HEK293 (cell line): ENCODE data around the gene LHX4.

Experiments used
- CTCF ChIA-PET: fragments of 350-600 bp; formaldehyde crosslinking; extraction: SDS; loops from one replicate; lab custom pipeline; 2021; ENCODE audit warnings: antibody characterized with exemption; lab: Yijun Ruan, JAX
- POLR2A ChIA-PET: fragments of 300-600 bp; formaldehyde crosslinking; extraction: SDS; loops from one replicate; lab custom pipeline; 2020; ENCODE audit warnings: antibody characterized with exemption, inconsistent platforms; lab: Yijun Ruan, JAX
- H3K27ac ChIP-seq: fragments of 200-500 bp; sonication (Bioruptor generic); 2 replicates; pipeline ENCODE4 v1.5.1; 2014; ENCODE audit warnings: low read depth, low read length, control low read depth, inconsistent platforms; ENCODE audit errors: extremely low read depth
- H3K36me3 ChIP-seq, 2 experiments: fragments of 200-500 bp in 1 of 2; sonication (Bioruptor generic) in 1 of 2; 1 replicate in 1 of 2; 2 replicates in 1 of 2; pipeline ENCODE4 v1.5.1; 2014 to 2017; ENCODE audit warnings: inconsistent platforms in 2 of 2, low read length in 2 of 2; ENCODE audit not compliant: control insufficient read depth in 2 of 2, insufficient read depth in 1 of 2
- H3K4me1 ChIP-seq: fragments of 200-500 bp; sonication (Bioruptor generic); 2 replicates; pipeline ENCODE4 v1.5.1; 2014; ENCODE audit warnings: mild to moderate bottlenecking, low read length, inconsistent platforms; ENCODE audit not compliant: control insufficient read depth, insufficient read depth
- H3K4me3 ChIP-seq: 2 replicates; pipeline ENCODE4 v1.5.1; 2011; ENCODE audit warnings: low read depth, mild to moderate bottlenecking, control low read depth, low read length, moderate library complexity
- H3K9me3 ChIP-seq: fragments of 200-500 bp; sonication (Bioruptor generic); 2 replicates; pipeline ENCODE4 v1.5.1; 2014; ENCODE audit warnings: low read depth, low read length, inconsistent platforms; ENCODE audit not compliant: control insufficient read depth, insufficient read depth
- KLF9 ChIP-seq: fragments of 450-650 bp; formaldehyde crosslinking; IDR thresholded peaks from 2 replicates; pipeline ENCODE4 v1.5.1; 2016; ENCODE audit warnings: missing biosample characterization, missing genetic modification characterization, low read depth
- MZF1 ChIP-seq: fragments of 450-650 bp; formaldehyde crosslinking; IDR thresholded peaks from 2 replicates; pipeline ENCODE4 v1.5.1; 2017; ENCODE audit warnings: missing biosample characterization, missing genetic modification characterization, borderline replicate concordance
- RBAK ChIP-seq: fragments of 450-650 bp; formaldehyde crosslinking; IDR thresholded peaks from 2 replicates; pipeline ENCODE4 v1.5.1; 2016; ENCODE audit warnings: missing biosample characterization, missing genetic modification characterization
- ZIC2 ChIP-seq: fragments of 450-650 bp; formaldehyde crosslinking; IDR thresholded peaks from 2 replicates; pipeline ENCODE4 v1.5.1; 2016; ENCODE audit warnings: missing biosample characterization, missing genetic modification characterization
- ZNF266 ChIP-seq: fragments of 450-650 bp; formaldehyde crosslinking; IDR thresholded peaks from 2 replicates; pipeline ENCODE4 v1.5.1; 2016; ENCODE audit warnings: missing biosample characterization, missing genetic modification characterization, low read depth
- ZNF335 ChIP-seq: fragments of 450-650 bp; formaldehyde crosslinking; conservative IDR thresholded peaks from 2 replicates; pipeline ENCODE4 v1.5.1; 2016; ENCODE audit warnings: missing biosample characterization, missing genetic modification characterization
- ZNF341 ChIP-seq: fragments of 450-650 bp; formaldehyde crosslinking; IDR thresholded peaks from 2 replicates; pipeline ENCODE4; 2016; ENCODE audit warnings: low read depth, missing biosample characterization, missing genetic modification characterization
- ZNF37A ChIP-seq: fragments of 450-650 bp; IDR thresholded peaks from 2 replicates; pipeline ENCODE4 v1.5.1; 2018; ENCODE audit warnings: missing biosample characterization, missing genetic modification characterization
- ZNF433 ChIP-seq: fragments of 450-650 bp; formaldehyde crosslinking; IDR thresholded peaks from 2 replicates; pipeline ENCODE4 v1.5.1; 2016; ENCODE audit warnings: missing biosample characterization, missing genetic modification characterization, low read depth
- ZNF514 ChIP-seq: fragments of 450-650 bp; formaldehyde crosslinking; IDR thresholded peaks from 2 replicates; pipeline ENCODE4 v1.5.1; 2016; ENCODE audit warnings: missing biosample characterization, missing genetic modification characterization
- ZNF548 ChIP-seq: fragments of 450-650 bp; formaldehyde crosslinking; IDR thresholded peaks from 2 replicates; pipeline ENCODE4 v1.5.1; 2016; ENCODE audit warnings: missing biosample characterization, missing genetic modification characterization
- ZNF549 ChIP-seq: fragments of 450-650 bp; IDR thresholded peaks from 2 replicates; pipeline ENCODE4 v1.5.1; 2018; ENCODE audit warnings: missing biosample characterization, missing genetic modification characterization, mild to moderate bottlenecking, inconsistent platforms, moderate library complexity
- TF ChIP-seq, protein P1 (sequence below): fragments of 450-650 bp; formaldehyde crosslinking; IDR thresholded peaks from 2 replicates; pipeline ENCODE4 v1.5.1; 2016; ENCODE audit warnings: missing biosample characterization, missing genetic modification characterization
- TF ChIP-seq, protein P2 (sequence below): fragments of 450-650 bp; formaldehyde crosslinking; IDR thresholded peaks from 2 replicates; pipeline ENCODE4 v1.5.1; 2016; ENCODE audit warnings: missing biosample characterization, missing genetic modification characterization
- TF ChIP-seq, protein P3 (sequence below): fragments of 450-650 bp; formaldehyde crosslinking; IDR thresholded peaks from 2 replicates; pipeline ENCODE4 v1.5.1; 2016; ENCODE audit warnings: missing biosample characterization, missing genetic modification characterization

The LHX4 gene

DNA sequence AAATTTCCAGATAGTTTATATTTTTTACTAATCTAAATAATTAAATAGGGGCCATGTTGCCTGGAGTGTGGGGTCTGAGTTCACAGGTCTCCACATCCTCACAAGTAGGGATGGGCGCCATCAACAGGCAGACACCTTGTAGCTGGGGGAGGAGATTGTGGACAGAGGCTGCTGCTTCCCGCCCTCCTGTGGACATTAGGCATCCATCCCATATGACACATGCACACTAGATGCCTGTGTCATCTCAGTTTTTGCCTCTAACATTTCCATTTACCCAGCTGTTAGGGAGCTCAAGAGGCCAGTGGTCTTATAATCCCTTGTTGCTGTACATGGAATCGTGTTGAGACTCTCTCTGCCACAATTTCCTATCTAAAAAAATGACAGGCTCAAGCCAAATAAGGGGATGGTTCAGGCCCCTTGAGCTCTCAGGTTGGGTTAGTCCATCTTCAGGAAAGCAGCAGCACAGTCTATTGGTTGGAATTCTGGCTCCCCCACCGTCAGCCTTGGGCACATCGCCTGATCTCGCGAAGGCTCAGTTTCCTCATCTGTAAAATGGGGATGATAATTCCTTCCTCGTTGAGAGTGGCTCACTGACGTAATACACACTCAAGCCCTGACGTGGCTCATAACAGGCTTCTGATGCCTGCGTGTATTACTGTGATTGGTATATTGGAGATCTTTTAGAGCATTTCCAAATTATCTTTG, 13.6 kb downstream of the LHX4 start:
- POLR2A ChIA-PET, result no interaction called here
- Histone ChIP-seq H3K9me3 (no peaks in the 10 kb centered on the region), H3K36me3 (no peaks in the 10 kb centered on the region), H3K4me1 (no peaks in the 10 kb centered on the region), H3K27ac (no peak overlapping the region), H3K4me3 (no peak overlapping the region)
- no peak for TF ChIP-seq ZNF514 (tag by site-specific recombination)
- no peak for TF ChIP-seq RBAK (tag by site-specific recombination)
- TF ChIP-seq ZNF37A (tag by site-specific recombination), result no peak
- no peak for TF ChIP-seq ZNF433 (tag by site-specific recombination)
- TF ChIP-seq, protein P1, sequence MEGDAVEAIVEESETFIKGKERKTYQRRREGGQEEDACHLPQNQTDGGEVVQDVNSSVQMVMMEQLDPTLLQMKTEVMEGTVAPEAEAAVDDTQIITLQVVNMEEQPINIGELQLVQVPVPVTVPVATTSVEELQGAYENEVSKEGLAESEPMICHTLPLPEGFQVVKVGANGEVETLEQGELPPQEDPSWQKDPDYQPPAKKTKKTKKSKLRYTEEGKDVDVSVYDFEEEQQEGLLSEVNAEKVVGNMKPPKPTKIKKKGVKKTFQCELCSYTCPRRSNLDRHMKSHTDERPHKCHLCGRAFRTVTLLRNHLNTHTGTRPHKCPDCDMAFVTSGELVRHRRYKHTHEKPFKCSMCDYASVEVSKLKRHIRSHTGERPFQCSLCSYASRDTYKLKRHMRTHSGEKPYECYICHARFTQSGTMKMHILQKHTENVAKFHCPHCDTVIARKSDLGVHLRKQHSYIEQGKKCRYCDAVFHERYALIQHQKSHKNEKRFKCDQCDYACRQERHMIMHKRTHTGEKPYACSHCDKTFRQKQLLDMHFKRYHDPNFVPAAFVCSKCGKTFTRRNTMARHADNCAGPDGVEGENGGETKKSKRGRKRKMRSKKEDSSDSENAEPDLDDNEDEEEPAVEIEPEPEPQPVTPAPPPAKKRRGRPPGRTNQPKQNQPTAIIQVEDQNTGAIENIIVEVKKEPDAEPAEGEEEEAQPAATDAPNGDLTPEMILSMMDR (tag by site-specific recombination), result 0 out of 2 replicates have a peak, but pooled peaks have one; percentile 19
- no peak for TF ChIP-seq ZNF335 (tag by site-specific recombination)
- peak; percentile 86; the same call in 1 of the 2 replicates for TF ChIP-seq MZF1 (tag by site-specific recombination)
- TF ChIP-seq KLF9, result no peak
- no peak for TF ChIP-seq ZNF549 (tag by site-specific recombination)
- CTCF ChIA-PET, result interaction anchor here (0.8 to 1.7 kb wide), 5 partner anchors 8 to 355 kb away, joined by 3 to 5 read pairs (median 4); no protein-coding TSS in a partner anchor

DNA sequence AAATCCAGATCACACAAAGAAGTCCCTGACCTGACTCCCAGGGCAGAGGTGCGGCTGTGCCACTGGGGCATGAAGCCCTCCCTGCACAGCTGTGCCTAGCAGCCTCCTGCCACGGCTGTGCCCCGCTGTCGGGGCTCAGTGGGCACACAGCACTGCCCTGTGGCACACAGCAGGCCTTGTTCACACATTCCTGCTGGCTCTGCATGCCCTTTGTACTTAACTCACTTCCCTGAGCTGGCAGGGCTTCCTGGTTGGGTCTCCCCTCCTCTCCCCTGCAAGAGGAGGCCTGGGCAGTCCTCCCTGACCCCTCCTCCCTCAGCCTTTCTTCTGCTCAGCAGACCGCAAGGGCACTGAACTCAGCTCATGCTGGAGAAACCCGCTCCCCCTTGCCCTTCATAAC, 14.8 kb downstream of the LHX4 start:
- Histone ChIP-seq H3K36me3 (no peaks in the 10 kb centered on the region), H3K27ac (no peak overlapping the region), H3K9me3 (no peaks in the 10 kb centered on the region), H3K4me1 (no peaks in the 10 kb centered on the region), H3K4me3 (no peak overlapping the region)
- ChIA-PET POLR2A (no interaction called here), CTCF (interaction anchor here (1.7 kb wide), 1 partner anchor 9 kb away, joined by 4 read pairs; no protein-coding TSS in a partner anchor)
- TF ChIP-seq, protein P2, sequence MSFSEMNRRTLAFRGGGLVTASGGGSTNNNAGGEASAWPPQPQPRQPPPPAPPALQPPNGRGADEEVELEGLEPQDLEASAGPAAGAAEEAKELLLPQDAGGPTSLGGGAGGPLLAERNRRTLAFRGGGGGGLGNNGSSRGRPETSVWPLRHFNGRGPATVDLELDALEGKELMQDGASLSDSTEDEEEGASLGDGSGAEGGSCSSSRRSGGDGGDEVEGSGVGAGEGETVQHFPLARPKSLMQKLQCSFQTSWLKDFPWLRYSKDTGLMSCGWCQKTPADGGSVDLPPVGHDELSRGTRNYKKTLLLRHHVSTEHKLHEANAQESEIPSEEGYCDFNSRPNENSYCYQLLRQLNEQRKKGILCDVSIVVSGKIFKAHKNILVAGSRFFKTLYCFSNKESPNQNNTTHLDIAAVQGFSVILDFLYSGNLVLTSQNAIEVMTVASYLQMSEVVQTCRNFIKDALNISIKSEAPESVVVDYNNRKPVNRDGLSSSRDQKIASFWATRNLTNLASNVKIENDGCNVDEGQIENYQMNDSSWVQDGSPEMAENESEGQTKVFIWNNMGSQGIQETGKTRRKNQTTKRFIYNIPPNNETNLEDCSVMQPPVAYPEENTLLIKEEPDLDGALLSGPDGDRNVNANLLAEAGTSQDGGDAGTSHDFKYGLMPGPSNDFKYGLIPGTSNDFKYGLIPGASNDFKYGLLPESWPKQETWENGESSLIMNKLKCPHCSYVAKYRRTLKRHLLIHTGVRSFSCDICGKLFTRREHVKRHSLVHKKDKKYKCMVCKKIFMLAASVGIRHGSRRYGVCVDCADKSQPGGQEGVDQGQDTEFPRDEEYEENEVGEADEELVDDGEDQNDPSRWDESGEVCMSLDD (tag by site-specific recombination), result no peak
- TF ChIP-seq ZNF266 (tag by site-specific recombination) (no peak), ZNF548 (no peak), ZNF341 (tag by site-specific recombination) (peak; percentile 15; the same call in 1 of the 2 replicates), ZIC2 (peak; percentile 59)
- TF ChIP-seq, protein P3, sequence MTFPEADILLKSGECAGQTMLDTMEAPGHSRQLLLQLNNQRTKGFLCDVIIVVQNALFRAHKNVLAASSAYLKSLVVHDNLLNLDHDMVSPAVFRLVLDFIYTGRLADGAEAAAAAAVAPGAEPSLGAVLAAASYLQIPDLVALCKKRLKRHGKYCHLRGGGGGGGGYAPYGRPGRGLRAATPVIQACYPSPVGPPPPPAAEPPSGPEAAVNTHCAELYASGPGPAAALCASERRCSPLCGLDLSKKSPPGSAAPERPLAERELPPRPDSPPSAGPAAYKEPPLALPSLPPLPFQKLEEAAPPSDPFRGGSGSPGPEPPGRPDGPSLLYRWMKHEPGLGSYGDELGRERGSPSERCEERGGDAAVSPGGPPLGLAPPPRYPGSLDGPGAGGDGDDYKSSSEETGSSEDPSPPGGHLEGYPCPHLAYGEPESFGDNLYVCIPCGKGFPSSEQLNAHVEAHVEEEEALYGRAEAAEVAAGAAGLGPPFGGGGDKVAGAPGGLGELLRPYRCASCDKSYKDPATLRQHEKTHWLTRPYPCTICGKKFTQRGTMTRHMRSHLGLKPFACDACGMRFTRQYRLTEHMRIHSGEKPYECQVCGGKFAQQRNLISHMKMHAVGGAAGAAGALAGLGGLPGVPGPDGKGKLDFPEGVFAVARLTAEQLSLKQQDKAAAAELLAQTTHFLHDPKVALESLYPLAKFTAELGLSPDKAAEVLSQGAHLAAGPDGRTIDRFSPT (tag by site-specific recombination), result no peak
